ENCODE results near the gene RPUSD4.

GRCh38 chr11:126225295-126225665, 13.8 kb upstream of the RPUSD4 start:
- TF ChIP-seq EZH2 (IDR thresholded peaks at IDR 0.05; ENCODE audit: low read depth) (no peak), CTCF (conservative IDR thresholded peaks at IDR 0.05) (no peak)

Measured in PC-9 (cell line).